GM12875 (cell line): Measurements from ENCODE around the gene THAP8.

Source experiments
- H3K4me3 ChIP-seq: one replicate; pipeline ENCODE4 v1.5.1; 2011; ENCODE audit warnings: low read depth, low read length, control low read depth
- CTCF ChIP-seq: IDR thresholded peaks from 2 replicates; pipeline ENCODE4 v1.5.1; 2011; ENCODE audit warnings: low read depth, mild to moderate bottlenecking, control low read depth, inconsistent platforms, low read length, moderate library complexity, borderline replicate concordance; ENCODE audit not compliant: insufficient read depth

Gene THAP8

GRCh38 chr19:36028313-36029041 lies 25.6 kb downstream of the THAP8 start:
- TF ChIP-seq CTCF: no peak
- H3K4me3 ChIP-seq: no peak overlapping the region

GRCh38 chr19:36027696-36028095 lies 26.4 kb downstream of the THAP8 start:
- H3K4me3 ChIP-seq: no peak overlapping the region
- TF ChIP-seq CTCF: no peak

- TF ChIP-seq CTCF: no peak
- H3K4me3 ChIP-seq: no peak overlapping the region
Observed at GRCh38 chr19:36026091-36026876, 27.8 kb downstream of the THAP8 start.

- no peak for TF ChIP-seq CTCF
- no peak overlapping the region for H3K4me3 ChIP-seq
Observed at GRCh38 chr19:36025541-36025940, 28.5 kb downstream of the THAP8 start.

GRCh38 chr19:36023432-36023831 lies 30.7 kb downstream of the THAP8 start:
- no peak for TF ChIP-seq CTCF
- no peak overlapping the region for H3K4me3 ChIP-seq

- no peak for TF ChIP-seq CTCF
- H3K4me3 ChIP-seq: no peak overlapping the region
Observed at GRCh38 chr19:36019061-36019670, 34.9 kb downstream of the THAP8 start.
